GM18499 (cell line): ENCODE results near the gene ITCH.
"Not testable (repeated sequence)": the region's sequence is repeated elsewhere in the genome, so short reads cannot be mapped to it uniquely, and the experiment has no call there.

Source experiments
- ATAC-seq: cut with Tn5 transposase; IDR thresholded peaks from one replicate; pipeline ENCODE4 v1.9.1; 2021; ENCODE audit warnings: moderate number of reproducible peaks; ENCODE audit not compliant: insufficient read depth, unreplicated experiment

The ITCH gene

DNA sequence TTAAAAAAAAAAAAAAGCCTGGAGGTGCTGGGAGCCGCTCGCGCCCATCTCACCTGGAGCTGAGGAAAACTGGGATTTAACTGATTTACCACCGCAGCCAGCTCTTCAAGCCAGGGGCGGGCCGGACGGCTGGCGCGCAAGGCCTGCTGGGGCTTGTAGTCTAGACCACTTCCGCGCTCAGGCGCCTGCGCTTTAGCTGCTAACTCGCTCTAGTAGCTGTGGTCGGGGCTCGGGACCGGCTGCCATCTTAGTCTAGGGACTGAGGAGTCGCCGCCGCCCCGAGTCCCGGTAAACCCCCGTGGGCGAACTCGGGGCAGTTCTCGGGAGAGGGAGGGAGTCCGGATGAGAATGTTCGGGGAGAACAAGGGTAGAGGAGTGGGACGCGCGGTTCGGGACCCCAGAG is at the start of gene ITCH:
ITCH (plus strand) TSS at position 212 of the 403 bp plus-strand sequence. CDS start 30,539 bp downstream, outside the sequence.
- ATAC-seq, result peak; percentile 56

DNA sequence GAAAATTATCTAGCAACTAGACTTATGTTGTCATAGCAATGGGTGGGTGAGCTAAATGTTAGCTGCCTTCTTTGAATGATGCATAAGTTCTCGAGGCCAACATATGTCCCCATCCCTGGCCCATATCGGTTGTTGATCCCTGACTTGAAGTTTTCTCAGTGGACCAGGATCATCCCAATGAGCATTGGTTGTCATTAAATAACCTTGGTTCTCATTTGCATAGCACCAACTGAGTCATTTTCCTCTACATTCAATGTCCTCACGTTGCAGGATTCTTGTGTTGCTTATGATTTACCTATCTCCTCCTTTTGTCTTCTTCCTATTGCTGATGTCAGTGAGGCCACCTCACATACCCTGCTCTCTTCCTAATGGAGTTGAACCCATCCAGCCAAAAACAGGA is 47.8 kb upstream of the ITCH start:
- no peak for ATAC-seq

DNA sequence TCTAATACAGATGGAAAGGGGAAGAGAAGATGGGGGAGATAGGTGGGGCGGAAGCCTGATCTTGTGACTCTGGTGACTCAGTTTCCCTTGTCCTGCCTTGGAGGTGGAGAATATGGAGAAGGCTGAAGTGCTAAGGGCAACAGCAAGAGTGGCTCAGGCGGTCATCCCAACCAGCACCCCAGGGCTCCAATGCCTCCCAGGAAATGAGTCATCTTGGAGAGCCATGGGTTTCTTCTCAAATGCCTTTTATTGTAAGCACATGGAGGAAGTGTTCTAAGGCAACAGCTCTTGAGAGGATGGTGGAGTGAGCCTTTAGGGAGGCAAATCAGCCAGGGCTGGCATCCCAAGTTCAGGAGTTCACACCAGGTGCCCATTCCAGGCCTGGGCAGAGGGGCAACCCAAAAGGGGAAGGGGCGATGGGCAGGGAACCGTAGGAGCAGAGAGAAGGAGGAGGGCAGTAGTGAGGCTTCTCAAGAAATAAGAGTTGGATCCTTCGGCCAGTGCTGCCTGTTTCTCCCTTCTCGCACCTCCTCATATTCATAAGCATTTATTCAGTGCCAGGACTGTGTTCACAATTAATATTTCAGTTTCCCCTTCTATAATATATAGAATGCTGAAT is 46.8 kb upstream of the ITCH start:
- ATAC-seq, result no peak

DNA sequence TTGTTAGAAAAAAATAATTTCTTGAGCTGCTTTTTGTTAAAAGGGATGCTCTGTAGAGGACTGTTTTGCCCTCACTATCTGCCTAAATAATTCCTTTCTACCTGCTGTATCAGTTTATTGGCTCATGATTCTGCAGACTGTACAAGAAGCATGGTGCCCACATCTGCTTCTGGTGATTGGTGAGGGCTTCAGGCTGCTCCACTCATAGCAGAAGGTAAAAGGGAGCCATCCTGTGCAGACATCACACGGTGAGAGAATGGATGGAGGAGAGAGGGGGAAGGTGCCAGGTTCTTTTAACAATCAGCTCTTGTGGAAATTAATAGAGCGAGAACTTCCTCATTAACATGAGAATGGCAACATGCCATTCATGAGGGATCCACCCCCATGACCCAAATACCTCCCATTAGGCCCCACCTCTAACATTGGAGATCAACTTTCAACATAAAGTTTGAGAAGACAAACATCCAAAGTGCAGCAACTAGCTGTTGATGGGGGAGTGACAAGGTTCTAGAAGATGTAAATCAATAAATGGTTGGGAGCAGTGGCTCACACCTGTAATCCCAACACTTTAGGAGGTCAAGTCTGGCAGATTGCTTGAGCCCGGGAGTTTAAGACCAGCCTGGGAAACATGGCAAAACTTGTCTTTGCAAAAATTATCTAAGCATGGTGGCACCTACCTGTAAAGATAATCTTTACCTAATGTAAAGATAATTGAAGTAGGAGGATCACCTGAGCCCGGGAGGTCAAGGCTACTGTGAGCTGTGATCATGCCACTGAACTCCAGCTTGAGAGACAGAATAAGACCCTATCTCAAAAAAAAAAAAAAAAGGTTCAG is 44.2 kb upstream of the ITCH start:
- ATAC-seq, result no peak

DNA sequence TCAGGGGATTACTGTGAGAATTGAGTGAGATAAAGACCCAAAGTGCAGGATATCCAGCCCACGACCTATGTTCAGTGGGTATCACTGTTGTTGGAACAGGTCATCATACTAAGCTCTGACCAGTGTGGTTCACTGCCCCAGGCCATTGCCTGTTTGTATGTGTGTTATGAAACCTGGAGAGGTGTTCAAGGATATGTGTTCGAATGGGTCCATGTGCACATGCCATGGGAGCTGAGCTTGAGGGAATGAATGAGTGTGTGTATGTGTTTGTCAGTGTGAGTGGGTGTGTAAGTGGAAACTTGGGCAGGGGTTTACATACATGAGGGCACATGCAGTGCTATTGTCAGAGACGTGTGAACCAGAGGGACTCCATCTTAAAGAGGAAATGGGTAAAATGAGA is 42.2 kb upstream of the ITCH start:
- ATAC-seq, result no peak

DNA sequence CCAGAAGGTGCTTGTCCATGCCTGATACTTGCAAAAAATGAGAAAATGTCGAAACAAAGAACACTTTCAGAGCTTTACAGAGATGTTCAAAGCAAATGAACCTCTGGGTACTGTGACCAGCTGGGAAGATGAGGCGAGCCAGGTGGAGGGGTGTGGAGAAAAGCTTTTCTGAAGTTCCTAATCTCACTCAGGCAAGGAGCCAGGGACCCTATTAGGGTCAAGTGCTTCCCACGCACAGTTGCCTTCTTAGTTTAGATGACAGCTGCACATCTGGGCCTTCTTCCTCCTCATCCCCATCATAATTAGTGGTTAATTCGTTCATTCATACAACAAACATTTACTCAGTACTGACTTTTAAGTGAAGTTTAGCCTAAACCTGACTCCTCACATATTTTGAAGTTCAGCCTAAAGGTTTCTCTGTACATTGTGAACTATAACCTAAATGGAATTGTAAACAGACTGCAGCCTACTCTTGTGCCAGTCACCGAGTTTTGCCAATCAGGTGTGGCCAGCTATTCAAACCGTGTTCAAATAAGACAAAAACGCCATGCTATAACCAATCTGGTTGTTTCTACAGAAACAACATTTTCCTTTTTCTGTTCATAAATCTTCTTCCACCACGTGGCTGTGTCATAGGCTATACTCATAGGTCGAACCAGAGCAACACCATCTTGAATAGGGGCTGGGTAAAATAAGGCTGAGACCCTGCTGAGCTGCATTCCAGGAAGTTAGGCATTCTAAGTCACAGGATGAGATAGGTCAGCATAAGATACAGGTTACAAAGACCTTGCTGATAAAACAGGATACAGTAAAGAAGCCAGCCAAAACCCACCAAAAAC is 40.6 kb upstream of the ITCH start:
- no peak for ATAC-seq

DNA sequence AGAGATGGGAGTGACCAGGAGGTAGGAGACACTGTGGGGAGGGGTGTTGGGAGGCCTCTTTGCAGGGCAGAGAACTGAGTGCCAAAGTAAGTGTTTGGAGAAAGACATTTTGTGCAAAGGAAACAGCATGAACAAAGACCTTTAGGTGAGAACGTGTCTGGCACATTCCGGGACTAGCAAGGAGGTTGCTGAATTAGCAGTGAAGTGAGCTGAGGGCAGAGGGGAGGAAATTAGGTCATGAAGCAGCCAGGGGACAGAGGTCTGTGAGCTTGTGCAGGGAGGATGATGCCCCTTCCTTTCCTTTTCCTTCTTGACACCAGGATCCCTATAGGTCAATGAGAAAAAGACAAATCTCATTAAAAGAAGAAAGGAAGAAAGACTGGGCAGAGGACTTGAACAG is 38.5 kb upstream of the ITCH start:
- no peak for ATAC-seq

DNA sequence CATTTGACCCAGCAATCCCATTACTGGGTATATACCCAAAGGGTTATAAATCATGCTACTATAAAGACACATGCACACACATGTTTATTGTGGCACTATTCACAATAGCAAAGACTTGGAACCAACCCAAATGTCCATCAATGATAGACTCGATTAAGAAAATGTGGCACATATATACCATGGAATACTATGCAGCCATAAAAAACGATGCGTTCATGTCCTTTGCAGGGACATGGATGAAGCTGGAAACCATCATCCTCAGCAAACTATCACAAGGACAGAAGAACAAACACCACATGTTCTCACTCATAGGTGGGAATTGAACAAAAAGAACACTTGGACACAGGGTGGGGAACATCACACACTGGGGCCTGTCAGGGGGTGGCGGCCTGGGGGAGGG is 34.9 kb upstream of the ITCH start:
- ATAC-seq, result not testable (repeated sequence)

DNA sequence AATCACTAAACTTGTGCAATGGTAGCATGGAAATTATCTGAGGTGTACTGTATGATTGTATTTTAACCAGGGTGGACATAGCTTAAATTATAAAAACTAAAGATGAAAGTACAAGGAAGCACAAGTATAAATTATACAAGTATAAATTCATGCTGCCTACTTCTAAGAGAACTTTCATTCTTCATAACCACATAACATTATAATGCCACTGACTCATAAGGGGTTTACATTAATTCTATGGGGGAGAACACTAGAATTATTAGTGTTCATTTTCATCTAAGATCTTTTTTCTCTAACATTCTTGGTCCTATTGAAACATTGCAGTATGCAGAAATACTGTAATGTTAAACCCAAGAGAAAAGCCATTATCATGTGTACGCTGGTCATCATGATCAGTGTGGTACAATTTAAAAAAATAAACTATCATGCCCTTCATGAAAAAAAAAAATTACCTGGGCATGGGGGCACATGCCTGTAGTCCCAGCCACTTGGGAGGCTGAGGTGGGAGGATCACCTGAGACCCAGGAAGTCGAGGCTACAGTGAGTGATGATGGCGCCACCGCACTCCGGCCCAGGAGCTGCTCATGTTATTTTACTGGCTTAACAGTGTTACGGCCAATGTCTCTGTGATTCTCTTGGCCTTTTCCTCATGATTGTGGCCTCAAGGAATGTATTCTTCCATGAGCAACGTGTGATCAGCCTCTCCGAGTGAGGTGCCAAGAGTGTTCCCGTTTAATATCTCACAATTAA is 34.0 kb upstream of the ITCH start:
- ATAC-seq, result no peak

DNA sequence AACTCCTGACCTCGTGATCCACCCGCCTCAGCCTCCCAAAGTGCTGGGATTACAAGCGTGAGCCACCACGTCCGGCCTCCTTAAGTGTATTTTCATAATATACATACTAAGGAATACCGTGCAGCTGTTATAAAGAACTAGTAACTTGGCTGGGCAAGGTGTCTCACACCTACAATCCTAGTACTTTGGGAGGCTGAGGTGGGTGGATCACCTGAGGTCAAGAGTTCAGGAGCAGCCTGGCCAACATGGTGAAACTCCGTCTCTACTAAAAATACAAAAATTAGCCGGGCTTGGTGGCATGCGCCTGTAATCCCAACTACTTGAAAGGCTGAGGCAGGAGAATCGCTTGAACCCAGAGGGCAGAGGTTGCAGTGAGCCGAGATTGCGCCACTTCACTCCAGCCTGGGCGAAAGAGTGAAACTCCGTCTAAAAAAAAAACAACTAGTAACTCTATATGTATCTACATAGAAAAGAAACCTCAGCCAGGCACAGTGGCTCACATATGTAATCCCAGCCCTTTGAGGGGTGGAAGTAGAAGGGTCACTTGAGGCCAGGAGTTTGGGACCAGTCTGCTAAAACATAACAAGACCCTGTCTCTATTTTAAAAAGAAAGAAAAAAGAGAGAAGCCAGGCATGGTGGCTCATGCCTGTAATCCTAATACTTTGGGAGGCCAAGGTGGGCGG is 32.1 kb upstream of the ITCH start:
- ATAC-seq, result not testable (repeated sequence)

DNA sequence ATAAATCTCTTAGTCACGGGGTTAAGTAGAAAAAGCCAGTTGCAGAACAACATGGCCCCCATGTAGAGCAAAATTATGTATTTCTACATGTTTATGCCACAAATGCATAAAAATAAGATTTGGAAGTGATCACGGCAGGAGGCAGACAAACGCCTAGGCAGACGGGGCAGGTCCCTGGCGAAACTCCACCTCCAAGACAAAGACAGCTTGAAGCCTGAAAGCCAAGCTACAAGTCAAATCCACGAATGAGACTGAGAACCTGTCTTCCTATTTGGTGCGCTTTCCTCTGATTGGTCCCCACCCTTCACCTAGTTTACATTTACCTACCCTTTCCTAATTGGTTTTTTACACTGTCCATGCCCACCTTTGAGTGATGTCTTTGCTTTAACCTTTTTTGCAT is 31.2 kb upstream of the ITCH start:
- ATAC-seq, result no peak

DNA sequence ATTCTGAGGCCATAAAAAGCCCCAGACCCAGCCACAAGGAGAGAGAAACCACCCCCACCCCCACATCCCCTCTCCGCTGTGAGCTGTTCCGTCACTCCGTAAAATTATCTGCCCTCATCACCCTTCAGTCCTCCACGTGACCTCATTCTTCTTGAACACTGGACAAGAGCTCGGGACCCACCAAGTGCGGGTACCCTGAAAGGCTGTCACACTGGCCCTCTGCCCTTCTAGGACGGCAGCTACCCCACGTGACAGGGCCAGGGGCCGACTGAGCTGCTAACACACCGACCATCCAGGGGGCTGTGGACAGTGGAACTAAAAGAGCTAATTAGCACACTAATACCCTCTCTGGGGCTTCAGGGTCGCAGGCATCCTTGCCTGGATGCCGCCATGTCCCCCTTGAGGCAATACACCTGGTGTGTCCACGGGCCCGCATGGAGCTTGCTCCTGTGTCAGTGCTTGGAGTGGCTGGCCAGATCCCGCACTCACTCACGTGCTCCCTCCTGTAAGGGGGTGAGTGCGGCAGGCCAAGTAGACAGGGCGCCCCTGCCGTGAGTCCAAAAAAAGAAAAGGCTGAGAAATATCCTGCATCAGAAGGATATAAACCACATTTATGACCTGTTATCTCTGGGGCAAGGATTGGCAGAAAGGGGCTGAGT is 30.7 kb upstream of the ITCH start:
- ATAC-seq, result no peak

DNA sequence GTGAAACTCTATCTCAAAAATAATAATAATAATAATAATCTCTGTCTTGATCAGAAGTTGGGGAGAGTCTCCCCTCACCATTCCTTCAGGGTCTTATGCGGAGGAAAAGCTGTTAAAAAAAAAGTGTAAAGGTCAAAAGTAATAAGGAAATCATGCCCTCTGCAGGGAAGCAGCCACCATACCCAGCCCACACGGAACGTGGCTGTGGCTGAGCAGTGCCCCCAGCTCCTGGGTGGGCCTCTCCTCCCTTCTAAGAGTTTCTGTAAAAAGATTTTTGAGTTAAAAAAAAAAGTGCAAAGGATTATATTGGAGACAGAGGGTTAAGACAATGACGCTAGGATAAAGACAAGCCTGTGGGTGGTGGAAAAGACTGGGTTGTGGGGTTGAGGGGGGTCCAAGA is 29.3 kb upstream of the ITCH start:
- ATAC-seq, result no peak

DNA sequence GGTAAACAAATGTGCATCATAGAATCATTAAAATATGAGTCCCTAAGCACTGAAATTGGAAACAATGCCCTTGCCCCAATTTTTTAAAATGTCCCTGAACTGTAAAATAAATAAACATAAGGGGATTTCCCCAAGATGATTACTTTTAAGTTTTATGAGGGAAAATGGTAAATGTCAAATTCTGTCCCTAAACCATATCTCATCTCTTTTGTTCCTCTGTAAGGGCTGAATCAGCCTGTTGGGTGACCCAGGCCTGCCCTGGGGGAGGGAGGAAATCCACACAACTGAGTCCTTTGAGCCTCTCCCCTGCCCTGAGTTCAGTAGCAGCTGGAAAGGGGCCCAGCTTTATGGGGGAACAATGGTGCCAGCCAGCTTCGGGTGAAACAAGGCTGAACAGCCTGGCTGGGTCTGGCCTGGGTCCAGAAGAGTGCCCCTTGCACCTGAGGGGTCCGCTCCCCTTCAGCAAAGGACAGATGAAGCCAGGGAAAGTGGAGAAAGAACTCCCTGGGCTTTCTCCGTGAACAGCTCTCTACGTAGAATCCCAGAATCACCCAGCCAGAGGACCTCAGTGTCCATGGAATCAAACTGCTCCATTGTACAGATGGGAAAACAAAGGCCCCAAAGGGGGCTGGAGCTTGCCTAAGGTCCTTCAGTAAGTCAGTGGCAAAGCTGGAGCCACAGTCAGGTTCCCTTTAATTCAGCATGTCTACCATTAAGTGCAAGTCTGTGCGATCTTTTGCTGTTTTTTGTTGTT is 28.2 kb upstream of the ITCH start:
- no peak for ATAC-seq

DNA sequence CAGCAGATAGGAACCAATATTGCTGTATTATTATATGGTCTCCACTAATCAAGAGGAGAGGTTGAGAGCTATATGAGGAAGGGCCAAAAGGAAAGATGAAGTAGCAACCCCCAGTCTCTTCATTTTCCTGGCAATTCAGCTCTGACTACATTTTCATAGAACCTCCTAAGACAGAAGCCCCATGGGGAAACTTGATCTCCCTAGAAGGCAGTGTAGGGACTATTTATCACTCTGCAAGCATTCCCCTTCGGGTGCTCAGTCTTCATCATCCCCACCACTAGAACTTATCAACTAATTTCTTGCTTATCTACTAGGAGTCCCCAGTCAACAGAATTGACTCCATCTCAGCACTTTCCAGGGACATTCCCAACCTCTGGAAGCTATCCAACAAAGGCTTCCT is 25.5 kb upstream of the ITCH start:
- no peak for ATAC-seq

DNA sequence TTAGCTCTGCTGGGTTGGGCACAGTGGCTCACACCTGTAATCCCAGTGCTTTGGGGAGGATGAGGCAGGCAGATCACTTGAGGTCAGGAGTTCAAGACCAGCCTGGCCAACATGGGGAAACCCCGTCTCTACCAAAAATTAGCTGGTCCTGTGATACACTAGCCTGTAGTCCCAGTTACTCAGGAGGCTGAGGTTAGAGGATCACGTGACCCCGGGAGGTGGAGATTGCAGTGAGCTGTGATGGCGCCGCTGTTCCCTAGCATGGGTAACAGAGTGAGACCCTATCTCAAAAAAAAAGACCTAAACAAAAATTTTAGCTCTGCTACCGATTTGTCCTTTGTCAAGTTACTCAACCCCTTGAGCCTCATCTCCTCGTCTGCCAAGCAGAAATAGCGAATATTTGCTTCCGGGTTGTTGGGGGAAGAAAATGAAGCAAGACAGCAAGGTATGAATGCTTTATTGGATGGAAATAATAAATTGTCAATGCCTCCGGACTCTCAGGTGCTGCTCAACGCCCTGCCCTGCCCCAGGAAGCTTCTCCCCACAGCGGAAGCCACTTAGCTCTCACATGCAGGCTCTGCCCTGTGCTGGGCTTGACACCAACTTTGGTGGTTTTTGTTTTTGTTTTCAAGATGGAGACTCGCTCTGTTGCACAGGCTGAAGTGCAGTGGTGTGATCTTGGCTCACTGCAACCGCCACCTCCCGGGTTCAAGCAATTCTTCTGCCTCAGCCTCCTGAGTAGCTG is 24.9 kb upstream of the ITCH start:
- no peak for ATAC-seq

DNA sequence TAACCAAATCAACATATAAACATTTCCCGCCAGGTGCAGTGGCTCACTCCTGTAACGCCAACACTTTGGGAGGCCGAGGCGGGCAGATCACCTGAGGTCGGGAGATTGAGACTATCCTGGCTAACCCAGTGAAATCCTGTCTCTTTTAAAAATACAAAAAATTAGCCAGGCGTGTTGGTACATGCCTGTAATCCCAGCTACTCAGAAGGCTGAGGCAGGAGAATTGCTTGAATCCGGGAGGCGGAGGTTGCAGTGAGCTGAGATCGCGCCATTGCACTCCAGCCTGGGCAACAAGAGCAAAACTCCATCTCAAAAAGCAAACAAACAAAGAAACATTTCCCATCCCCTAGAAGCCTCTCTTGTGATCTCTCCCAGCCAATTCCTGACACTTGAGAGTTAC is 22.3 kb upstream of the ITCH start:
- not testable (repeated sequence) for ATAC-seq

DNA sequence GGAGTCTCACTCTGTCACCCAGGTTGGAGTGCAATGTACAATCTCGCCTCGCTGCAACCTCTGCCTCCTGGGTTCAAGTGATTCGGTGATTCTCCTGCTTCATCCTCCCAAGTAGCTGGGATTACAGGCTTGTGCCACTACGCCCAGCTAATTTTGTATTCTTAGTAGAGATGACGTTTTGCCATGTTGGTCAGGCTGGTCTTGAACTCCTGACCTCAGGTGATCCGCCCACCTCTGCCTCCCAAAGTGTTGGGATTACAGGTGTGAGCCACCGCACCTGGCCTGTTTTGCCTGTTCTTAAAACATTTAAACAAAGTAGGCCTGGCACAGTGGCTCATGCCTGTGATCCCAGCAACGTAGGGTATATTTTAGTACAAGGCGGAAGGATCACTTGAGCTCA is 21.9 kb upstream of the ITCH start:
- not testable (repeated sequence) for ATAC-seq
